Upper lobe of left lung (tissue), 4 donors: ENCODE measurements around the gene FOXJ1.

Source experiments
- CTCF ChIP-seq, 6 experiments: fragments of 450-650 bp in 4 of 6; fragments of 200-600 bp in 2 of 6; sonication (generic) in 2 of 6; IDR thresholded peaks; one replicate each; pipeline ENCODE4 v1.5.1; 2016 to 2019; ENCODE audit warnings: antibody characterized with exemption in 6 of 6
- EP300 ChIP-seq, 4 donors: sonication (generic); formaldehyde crosslinking; IDR thresholded peaks; one replicate each; pipeline ENCODE4 v1.5.1; 2017; ENCODE audit warnings: antibody characterized with exemption in 4 of 4, control low read depth in 2 of 4
- POLR2A ChIP-seq, 4 donors: fragments of 450-650 bp; IDR thresholded peaks; one replicate each; pipeline ENCODE4 v1.5.1; 2016 to 2017; ENCODE audit warnings: antibody characterized with exemption in 4 of 4, mild to moderate bottlenecking in 2 of 4

GRCh38 chr17:76166906-76167305, 25.9 kb upstream of the FOXJ1 start:
- TF ChIP-seq CTCF (IDR thresholded peaks at IDR 0.05) (no peak), EP300 (IDR thresholded peaks at IDR 0.05) (no peak), POLR2A (IDR thresholded peaks at IDR 0.05) (no peak)
